HG02798 (cell line): ENCODE data around the gene PLXNA1.

ENCODE experiments used
- ATAC-seq: cut with Tn5 transposase; IDR thresholded peaks from one replicate; pipeline ENCODE4 v1.9.1; 2021; ENCODE audit warnings: mild to moderate bottlenecking; ENCODE audit not compliant: unreplicated experiment, poor library complexity

The PLXNA1 gene

DNA sequence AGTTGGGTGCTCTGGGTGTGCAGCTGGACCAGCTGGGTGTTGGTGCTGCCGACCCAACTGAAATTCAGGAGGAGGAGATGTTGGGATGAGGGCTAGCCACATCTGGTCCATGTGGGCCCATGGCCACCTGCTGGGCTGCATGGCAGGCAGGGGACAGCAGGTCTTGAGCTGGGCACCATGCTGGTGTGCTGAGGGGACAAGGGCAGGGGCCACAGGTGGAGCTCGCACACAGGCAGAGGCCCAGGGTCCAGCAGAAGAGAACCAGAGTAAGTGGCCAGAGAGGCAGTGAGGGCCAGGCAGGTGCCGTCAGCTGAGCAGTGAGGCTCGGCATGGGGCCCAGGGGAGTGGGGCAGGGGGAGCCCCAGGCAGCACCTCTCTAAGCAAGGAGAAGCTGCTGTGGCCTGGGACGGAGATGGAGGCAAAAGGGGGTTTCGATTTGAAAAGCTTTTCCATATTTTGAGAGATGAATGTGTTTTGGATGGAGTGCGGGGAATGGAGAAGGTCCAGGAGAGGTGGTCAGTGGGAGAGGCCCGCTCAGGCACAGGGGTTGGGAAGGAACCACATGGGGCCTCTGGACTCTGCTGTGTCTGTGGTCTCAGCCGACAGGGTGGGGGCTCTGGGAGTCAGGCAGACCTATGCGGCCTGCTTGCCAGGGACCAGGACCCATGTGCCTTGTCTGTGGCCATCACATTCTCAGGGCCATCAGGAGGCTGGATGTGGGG is 30.5 kb upstream of the PLXNA1 start:
- ATAC-seq, result no peak

DNA sequence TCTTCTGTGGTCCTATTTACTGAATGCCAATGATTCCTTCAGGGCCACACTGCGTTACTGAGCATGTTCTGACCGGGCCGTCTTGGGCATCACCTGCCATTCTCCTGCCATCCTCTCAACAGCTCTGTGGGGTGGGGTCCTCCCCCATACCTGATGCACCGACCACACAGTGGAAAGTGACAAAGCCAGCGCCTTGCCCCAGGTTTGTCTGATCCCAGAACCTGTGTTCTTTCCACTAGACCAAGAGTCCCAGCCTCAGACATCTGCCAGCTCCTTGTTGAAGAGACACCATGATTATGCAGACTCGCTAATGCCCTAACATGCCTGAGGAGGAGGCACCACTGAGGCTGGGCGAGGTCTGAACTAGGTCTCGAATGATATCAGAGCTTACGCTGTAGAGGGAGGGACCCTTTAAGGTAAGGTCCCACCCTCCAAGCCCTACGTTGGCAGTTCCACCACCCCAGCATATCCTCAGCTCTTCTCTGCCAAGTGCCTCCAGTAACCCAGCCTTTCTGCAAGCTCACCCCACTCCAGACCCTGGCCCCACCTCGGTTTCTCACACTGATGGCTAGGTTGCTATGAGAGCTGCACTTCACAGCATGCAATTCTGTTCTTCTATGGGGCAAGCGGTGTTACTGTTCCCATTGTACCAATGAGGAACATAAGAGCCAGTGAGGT is 29.8 kb upstream of the PLXNA1 start:
- ATAC-seq, result no peak

DNA sequence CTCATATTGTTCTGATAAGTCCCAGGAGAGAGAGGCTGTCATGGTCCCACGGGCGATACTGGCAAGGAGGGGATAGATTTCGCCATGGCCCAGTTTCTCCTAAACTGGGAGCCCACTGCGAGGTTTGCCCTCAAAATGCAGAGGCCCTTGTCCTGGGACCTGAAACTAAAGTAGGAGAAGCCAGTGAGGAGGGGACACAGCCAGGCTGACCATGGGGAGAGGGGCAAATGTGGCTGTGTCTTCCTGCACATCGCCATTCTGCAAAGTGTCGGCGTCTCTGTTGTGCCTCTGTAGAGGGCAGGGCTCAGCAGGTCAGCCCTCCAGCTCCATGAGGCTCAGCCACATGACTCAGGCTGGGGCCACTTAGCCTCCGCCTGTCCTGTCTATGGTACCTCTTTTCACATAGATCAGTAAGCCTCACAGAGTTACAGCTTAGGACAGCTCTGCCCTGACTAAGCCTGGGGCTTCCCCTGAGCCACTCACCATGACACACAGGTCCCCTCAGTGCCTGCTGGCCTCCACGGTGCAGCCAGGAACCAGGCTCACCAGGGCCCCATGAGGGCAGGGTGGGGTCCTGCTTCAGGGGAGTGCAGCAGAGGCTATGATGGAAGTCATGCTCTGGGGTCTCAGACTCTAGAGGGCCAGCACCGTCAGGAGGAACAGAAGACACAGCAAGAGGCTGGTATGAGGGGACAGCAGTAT is 28.6 kb upstream of the PLXNA1 start:
- ATAC-seq, result peak; percentile 73

DNA sequence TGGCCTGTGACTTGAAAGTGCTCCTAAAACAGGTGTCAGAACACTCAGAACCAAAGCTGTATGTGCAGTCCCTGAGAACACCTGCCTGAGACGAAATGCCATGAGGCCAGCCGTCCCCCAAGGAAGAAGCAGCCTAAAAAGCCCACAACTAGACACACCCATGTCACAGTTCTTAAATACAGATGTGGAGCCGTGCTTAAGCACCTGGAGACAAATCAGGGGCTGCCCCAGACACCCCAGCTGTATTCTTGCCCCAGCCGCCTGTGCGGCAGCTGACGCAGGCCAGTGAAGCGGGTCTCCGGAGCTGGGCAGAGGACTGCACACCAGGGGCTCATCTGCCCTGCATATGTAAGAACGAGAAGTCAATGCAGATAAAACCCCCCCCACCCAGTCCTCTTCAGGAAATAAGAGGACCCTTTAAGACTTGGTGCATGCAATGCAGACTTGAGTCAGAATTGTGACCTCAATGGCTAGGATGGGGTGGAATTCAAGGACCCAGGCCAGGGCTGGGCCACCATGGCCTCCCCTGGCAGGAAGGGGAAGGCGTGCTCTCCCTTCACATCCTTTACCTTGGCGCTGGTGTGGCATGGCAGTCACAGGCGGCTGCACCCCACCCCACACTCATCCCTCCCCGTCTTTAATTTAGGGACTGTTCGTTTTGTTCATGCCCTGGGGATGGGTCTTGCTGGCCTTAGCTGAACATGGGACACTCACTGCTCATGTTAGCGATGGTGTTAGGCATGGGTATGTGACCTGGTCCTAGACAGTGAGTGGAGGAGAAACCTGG is 27.7 kb upstream of the PLXNA1 start:
- ATAC-seq, result peak; percentile 74

DNA sequence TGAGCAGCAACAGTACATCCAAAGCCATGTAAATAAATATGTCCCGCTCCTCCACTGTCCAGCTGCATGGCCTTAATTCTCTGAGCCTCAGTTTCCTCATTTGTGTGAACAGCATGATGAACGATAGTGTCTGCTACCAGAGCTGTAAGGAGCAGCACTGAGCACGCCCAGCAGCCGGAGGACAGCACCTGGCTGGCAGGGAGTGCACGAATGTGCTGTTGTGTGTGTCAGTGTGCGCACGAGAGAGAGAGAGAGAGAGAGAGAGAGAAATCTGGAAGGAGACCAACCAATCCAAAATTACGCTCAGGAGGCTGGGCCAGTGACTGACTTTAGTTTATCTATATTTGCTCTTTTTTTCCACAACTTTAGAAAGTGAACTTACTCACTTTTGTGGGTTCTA is 26.6 kb upstream of the PLXNA1 start:
- no peak for ATAC-seq

DNA sequence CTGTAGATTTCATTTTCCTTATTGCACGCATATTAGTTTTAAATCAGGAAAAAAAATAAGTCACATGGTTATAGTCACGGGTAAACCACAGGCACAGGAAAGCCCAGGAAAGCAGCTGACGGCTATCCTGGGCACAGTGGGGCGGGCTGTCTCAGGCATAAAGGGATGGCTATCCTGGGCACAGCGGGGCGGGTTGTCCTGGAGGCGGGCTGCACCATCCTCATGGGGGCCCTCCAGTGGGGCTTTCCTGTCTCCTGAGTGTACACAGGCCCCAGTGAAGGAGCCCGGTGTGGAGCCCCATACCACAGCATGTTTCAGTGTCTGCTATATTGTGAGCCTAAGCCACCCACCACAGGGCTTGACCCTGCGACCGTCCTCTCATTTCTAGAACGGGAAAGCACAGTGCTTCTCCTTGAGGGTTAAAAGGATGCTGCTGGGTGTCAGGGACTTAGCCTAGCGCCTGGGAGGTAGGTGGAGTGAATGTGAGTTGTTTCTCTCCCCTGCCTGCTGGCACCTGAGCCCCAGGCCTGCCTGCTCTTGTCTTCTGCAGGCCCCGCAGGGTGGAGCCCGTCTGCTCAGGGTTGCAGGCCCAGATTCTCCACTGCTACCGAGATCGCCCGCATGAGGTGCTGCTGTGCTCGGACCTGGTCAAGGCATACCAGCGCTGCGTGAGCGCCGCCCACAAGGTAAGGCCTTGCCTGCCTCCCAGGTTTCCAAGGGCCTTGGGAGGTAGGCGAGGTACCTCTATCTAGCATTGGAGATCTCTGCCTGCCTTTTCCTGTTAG is 25.9 kb upstream of the PLXNA1 start:
- ATAC-seq, result no peak

DNA sequence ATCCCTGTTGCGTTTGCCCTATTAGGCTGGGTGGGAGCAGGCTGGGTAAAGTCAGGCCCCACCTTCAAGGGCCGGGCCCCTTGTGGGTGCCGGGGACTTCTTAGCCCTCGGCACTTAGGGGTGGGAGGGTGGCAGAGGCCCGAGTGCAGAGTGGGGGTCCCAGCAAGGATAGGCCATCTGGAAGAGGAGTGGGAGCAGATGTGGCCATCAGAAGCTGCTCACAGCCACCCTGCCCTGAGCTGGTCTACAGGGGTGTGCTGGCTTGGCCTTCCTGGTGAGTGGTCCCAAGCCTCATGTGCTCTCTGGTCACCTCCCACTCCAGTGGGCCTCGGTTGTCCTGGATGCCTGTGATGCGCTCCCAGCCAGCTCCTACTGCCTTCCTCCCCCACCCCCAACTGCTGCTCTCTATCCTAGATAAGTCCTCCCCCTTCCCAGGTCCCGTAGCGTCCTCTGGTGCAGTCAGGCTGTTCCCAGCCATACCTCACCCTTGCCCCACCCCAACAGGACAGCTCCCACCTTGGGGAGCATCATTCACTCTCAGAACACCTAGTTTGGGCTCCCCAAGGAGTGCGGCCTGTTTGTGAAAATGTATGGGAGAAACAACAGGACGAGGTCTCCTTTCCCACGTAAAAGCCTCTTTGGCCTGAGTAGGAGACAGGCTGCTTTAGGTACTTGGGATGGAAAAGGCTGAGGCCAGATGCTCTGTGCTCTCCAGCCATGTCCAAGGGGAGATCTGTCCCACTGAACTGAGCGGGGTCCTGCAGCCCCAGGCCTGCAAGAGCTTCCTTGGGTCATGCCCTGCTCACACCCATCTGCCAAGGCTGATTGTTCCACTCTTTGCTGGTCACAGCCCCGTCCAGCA is 24.9 kb upstream of the PLXNA1 start:
- no peak for ATAC-seq

DNA sequence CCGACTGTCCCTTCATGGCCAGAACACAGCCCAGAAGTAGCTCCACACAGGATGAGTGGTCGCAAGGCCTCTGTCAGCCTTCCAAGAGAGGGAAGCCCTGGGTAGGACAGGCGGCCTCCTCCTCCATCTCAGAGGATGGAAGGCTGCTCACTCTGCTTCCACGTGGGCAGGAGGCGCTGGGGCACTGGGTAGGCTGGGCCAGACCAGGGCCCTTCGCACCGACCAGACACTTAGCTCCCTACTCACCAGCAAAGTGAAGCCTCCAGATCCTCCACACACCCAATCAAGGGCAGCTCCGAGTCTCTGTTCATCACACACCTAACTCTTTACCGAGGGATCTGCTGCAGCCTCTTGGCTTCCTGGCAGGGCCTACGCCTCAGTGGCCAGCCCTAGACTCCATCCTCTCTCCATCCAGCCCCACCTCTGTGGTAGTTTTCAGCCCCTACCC is 24.3 kb upstream of the PLXNA1 start:
- ATAC-seq, result no peak

DNA sequence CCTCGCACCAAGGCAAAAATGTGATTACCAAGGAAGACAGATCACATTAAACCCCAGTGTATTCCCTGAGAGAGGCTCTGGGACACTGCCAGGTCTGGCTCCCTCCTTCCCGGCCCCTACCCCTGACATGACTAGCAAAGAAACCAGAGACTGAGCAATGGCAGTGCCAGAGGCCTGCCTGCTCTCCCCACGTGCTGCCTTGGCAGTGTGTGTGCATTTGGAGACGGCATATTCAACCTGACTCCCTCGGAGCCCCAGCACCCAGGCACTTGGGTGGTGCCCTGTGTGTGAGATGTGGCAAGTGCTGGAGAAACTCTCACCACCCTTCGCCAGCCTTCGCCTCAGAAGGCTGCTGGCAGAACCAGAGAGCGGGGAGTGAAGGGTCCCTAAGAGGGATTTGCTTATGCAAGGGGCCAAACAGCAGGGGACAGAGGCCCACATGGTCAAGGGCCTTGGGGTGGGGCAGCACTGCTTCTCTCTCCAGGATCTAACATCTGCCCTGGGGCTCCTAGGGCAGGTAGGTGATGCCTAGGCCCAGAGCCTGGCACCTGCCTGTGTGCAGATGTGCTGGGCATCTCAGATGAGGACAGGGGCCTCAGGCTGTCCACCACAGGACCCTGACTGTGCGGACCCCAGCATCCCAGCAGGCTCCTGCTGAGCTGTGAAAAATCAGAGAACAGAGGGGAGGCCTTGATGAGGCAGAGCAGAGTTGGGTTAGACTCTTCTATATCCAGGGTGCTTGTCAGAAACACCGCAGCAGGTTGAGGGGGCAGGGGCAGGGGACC is 23.6 kb upstream of the PLXNA1 start:
- ATAC-seq, result no peak

DNA sequence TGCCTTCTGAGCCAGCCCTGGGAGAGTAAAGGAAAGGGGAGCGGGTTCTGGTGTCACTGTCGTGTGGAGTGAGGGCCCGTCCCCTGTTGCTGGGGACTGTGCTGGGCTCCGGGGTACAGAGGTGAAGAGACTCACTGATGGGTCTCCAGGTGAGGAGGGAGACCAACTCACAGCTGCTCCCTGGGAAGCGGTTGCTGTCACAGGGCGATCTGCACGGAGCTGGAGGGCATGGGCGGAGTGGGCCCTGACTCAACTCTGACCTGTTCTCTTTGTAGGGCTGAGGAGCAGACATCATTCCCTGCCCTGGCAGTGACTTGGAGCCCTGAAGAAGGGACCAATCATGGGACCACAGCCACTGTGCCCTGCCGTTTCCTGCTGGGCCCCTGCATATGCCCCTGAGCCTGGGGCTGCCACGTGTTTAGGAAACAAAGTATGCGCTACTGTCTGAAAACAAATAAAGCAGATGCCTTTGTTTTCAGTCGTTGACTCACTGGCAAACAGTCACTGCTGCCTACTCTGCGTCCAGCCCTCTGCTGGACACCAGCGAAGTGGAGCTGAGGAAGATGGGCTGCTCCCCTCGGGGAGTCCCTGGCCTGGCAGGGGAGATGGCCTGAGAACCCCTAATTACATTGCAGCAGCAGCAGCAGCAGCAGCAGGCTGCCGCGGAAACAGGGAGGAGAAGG is 22.9 kb upstream of the PLXNA1 start:
- no peak for ATAC-seq

DNA sequence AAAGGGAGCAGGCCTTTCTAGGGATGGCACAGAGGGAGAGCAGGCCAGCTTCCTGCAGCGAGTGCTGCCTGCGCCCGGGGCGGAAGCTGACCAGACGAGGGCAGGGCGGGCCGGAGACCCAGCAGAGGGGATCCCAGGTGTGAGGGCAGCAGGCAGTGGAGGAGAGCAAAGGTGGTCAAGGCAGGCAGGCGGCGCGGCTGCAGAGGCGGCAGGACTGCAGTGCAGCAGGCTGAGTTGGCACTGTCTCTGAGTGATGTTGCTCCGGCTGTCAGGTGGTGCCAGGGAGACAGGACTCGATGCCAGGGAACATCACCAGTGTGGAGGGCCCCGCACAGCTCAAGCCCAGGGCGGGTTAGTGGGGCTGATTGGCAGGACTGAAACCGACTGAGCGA is 22.3 kb upstream of the PLXNA1 start:
- ATAC-seq, result no peak

DNA sequence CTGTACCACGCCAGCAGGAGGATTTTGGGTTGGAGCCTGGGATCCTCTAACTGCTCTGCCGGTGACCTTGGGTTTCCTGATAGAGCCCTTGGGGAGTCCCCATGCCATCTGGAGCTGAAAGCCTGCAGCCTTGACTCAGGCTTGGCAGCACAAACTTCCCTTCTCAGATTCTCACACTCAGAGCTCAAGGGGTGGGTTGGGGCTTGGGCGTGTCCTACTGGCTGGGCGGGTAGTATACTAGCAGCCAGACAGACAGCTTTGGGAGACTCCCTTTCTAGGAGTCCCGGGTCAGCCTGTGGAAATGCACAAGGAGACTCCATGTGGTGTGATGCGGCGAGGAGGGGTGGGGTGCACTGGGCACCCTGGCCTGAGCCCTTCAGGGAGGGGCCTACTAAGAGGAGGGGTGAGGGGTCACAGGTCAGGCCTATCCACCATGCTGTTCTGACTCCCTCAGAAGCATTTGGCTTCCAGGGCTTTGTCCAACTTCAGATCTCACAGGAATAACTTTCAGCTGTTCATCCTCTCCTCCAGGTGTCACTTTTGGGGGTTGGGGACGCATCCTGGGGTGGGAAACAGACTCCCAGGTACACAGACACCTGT is 21.6 kb upstream of the PLXNA1 start:
- peak; percentile 67 for ATAC-seq

DNA sequence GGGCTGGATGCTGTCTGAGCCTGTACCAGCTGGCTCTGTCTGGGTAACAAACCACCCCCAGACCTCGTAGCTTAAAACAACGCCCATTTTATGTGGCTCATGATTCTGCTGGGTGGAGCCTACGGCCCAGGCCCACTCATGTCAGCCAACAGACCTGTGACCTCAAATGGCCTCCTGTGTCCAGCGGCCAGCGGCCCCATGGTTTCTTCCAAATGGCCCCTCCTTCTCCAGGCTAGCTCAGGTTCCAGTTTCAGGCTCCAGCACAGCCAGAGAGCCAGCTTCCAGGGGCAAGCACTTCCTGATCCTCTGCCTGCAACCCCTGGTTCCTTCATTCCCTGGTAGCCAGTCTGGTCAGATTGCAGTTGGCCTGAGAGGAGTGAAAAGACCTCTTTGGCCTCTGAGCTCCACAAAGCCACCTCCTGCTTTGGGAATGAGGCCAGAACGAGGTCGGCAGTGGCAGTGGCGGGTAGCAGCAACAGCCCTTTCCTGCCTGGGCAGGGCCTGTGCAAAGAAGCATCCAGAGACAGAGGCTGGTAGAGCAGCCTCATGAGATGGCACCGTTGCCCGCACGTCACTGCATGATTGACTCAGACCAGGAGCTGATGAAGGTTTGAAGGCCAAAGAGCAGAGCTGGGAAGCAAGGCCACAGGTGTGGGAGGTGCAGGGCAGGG is 21.0 kb upstream of the PLXNA1 start:
- no peak for ATAC-seq

DNA sequence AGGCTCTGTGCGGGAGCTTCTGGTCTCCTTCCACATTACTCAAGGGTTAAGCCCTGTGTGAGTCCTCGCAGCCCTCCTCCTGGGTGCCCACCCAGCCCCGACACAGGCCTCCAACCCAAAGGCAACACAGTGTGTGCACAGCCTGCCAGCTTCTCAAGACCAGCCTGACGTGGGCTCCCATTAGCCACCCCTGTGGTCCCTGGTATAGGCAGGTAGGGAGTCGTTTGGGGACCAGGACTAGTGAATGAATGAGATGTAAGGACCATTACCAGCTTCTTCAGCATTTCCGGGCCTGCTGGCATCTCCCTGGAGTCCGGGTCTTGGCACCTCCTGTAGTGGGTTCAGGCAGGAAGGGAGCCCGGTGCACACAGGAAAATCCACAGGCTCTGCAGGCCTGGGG is 20.2 kb upstream of the PLXNA1 start:
- ATAC-seq, result no peak

DNA sequence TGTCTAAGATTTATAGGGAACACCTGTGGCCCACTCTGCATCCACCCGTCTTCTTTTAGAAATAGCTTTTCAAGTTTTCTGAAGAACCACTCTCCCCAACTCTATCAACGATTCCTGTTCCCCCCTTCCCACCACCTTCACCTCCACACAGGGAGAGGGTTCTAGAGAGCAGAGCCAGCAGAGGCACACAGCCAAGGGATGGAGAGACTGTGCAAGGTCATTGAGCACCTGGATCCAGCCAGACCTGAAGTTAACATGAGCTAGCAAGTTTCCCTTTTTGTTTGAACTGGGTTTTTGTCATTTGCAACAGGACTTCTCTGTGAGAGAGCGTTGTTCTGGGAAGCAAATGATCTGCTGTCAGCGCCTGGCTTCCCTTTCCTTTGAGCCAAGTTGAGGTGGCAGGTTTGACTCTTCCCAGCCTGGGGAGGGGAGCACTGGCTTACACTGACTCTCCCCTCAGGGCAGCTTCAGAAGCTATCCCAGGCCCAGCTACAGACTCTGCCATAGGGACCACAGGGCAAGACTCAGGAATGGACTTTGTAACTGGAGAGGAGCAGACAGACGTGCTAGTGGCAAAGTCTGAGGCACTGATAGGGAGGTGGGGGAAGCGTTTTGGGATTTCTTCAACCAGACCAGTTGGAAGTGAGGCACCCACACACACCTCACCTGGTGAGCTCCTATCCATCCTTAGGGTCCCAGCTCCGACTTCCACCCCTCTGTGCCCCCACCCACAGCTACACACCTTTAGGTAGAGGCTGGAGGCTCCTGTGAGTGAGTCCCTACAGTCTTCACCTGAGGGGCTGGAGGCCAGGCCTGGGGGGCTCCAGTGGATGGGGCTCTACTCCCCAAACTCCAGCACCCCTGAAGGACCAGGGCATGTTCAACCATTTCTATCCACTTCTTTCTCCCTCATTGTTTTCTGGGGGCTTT is 19.4 kb upstream of the PLXNA1 start:
- no peak for ATAC-seq

DNA sequence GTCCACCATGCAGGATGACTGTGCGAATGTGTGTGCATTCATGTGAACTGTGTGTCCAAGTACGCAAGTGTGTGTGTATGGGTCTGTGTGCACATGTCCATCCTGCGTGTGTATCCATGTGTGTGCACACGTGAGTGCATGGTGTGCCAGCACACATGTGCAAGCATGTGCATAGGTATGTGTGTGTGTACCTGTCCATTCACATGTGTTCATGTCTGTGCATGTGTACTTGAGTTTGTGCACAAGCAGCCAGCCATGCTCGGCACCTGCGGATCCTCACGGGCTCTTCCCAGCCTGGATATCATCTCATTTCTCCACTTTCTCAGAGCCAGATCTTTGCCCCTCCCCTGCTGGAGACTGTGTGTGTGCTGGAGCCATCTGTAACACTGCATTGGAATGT is 18.7 kb upstream of the PLXNA1 start:
- no peak for ATAC-seq
